Stomach smooth muscle (tissue), 2 donors: ENCODE results near the gene PIP5K1A.

Source experiments
- H3K27ac ChIP-seq: one replicate; pipeline ENCODE4 v1.7.0; 2013; ENCODE audit warnings: mild to moderate bottlenecking, low read length, inconsistent platforms
- H3K27me3 ChIP-seq, 2 donors: one replicate each; pipeline ENCODE4 v1.7.0; 2013; ENCODE audit warnings: low read length in 2 of 2; ENCODE audit not compliant: insufficient read depth in 2 of 2, control insufficient read depth in 1 of 2
- H3K36me3 ChIP-seq, 2 donors: one replicate each; pipeline ENCODE4 v1.7.0; 2013; ENCODE audit warnings: low read length in 2 of 2; ENCODE audit not compliant: control insufficient read depth in 2 of 2, insufficient read depth in 2 of 2
- H3K4me1 ChIP-seq: one replicate; pipeline ENCODE4 v1.7.0; 2013; ENCODE audit warnings: low read length; ENCODE audit not compliant: control insufficient read depth, insufficient read depth
- H3K4me3 ChIP-seq, 2 donors: one replicate each; pipeline ENCODE4 v1.7.0; 2013; ENCODE audit warnings: low read length in 2 of 2
- H3K9ac ChIP-seq, 2 donors: one replicate each; pipeline ENCODE4 v1.7.0; 2013; ENCODE audit warnings: low read length in 2 of 2, mild to moderate bottlenecking in 1 of 2
- H3K9me3 ChIP-seq, 2 donors: one replicate each; pipeline ENCODE4 v1.7.0; 2013; ENCODE audit warnings: low read length in 2 of 2; ENCODE audit not compliant: control insufficient read depth in 2 of 2
- donor health status: healthy.
- donor health status: Pancreatic carcinoma.

PIP5K1A gene

DNA sequence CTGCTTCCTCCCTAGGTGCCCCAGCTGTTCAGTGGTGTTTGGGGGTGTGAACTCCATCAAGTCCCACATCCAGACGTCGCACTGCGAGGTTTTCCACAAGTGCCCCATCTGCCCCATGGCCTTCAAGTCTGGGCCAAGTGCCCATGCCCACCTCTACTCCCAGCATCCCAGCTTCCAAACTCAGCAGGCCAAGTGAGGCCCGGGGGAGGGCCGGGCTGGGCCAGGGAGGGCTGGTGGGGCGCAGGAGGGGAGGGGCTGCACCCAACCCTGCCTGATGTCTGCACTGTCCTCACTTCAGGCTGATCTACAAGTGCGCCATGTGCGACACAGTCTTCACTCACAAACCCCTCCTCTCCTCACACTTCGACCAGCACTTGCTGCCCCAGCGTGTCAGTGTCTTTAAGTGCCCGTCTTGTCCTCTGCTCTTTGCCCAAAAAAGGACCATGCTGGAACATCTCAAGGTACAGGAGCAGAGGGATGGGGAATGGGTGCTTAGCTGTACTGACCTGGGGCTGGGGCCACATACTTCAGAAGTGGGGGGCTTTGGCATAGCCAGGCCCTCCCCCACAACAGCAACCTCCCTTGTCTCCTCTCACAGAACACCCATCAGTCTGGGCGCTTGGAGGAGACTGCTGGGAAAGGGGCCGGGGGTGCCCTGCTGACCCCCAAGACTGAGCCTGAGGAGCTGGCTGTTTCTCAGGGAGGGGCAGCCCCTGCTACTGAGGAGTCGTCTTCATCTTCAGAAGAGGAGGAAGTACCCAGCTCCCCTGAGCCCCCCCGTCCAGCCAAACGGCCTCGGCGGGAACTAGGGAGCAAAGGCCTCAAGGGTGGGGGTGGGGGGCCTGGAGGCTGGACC, 91.0 kb downstream of the PIP5K1A start:
- H3K4me1 ChIP-seq: peaks cover 8% of the 10 kb centered on the region
- no peaks in the 10 kb centered on the region for H3K27me3 ChIP-seq
- H3K4me3 ChIP-seq: no peak overlapping the region
- H3K27ac ChIP-seq: no peak overlapping the region
- H3K36me3 ChIP-seq: peaks cover 60 to 67% of the 10 kb centered on the region in 2 donors
- H3K9ac ChIP-seq: no peak overlapping the region
- H3K9me3 ChIP-seq: no peaks in the 10 kb centered on the region

DNA sequence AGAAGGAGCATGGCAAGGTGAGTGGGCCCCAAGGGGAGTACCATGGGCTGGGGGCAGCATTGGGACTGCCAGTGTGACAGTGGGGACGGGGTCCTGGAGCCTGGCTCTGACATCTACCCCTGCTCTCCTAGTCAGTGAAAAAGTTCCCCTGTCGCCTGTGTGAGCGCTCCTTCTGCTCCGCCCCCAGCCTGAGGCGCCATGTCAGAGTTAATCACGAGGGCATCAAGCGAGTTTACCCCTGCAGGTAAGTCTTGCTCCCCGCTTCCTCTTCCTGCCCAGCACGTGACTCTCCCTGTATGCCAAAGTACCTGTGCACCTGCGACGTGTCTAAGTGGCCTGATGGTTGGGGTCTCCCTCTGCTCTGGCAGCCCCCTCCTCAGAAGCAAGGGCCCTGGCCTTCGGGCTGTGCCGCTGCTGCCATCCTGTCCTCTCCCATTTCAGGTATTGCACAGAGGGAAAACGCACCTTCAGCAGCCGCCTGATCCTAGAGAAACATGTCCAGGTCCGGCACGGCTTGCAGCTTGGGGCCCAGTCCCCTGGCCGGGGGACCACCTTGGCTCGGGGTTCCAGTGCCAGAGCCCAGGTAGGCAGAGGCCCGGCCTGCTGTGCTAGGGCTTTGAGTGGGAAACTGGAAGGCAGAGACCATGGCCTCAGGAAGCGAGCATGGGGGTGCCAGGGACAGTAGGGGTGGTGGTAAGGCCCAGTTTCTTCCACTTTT, 91.8 kb downstream of the PIP5K1A start:
- Histone ChIP-seq H3K9ac (no peak overlapping the region), H3K27me3 (no peaks in the 10 kb centered on the region), H3K4me3 (no peak overlapping the region), H3K27ac (no peak overlapping the region), H3K4me1 (peaks cover 4% of the 10 kb centered on the region), H3K9me3 (no peaks in the 10 kb centered on the region), H3K36me3 (peaks cover 67 to 75% of the 10 kb centered on the region in 2 donors)

DNA sequence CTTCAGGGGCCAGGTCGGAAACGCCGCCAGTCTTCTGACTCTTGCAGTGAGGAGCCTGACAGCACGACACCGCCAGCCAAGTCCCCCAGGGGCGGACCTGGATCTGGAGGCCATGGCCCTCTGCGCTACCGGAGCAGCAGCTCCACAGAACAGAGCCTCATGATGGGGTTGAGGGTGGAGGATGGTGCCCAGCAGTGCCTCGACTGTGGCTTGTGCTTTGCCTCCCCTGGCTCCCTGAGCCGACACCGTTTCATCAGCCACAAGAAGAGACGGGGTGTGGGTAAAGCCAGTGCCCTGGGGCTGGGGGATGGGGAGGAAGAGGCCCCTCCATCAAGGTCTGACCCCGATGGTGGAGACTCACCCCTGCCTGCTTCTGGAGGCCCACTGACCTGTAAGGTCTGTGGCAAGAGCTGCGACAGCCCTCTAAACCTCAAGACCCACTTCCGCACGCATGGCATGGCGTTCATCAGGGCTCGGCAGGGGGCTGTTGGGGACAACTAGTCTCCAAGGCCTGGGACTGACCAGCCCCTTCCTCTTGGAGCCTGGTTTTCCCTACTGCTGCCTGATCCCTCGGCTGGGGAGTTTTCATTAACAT, 92.5 kb downstream of the PIP5K1A start:
- Histone ChIP-seq H3K4me1 (peaks cover 4% of the 10 kb centered on the region), H3K27ac (no peak overlapping the region), H3K9ac (no peak overlapping the region), H3K27me3 (no peaks in the 10 kb centered on the region), H3K4me3 (no peak overlapping the region), H3K36me3 (peaks cover 69 to 79% of the 10 kb centered on the region in 2 donors), H3K9me3 (no peaks in the 10 kb centered on the region)

DNA sequence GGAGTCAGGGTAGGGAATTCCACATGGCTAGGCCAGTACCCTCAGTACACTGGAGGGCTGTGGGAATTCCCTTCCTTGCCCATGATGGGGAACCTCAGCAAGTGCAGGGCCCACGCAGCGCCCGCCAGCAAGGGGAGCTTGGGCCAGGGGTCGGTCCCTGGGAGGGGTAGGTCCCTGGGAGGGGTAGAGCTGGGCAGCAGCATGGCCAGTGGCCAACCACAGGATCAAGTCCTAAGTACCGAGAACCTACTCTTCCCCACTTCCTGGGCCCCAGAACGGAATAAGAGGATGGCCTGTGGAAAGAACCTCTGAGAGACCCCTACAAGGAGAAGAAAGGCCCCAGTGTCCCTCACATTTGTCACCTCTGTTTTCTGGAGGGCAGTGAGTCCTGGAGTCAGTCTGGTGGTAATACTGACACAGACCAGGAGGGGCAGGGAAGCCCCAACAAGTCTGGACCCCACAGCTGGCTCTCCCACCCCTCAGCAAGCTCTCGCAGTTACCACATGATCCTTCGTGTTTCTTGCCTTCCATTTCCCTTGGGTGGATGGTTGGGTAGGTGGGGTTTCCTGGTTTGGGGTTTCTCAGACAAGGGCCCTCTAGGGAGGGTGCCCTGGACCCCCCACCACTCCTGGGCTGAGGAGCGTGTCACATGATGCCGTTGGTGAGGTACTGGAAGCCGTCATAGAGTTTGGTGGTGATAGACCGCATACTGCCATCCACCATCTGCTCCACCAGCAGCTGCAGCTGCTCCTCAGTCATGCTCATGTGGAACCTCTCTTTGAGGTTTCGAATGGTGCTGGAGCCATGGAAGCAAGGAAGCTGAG, 94.1 kb downstream of the PIP5K1A start:
- Histone ChIP-seq H3K4me1 (peaks cover 4% of the 10 kb centered on the region), H3K27ac (no peak overlapping the region), H3K27me3 (no peaks in the 10 kb centered on the region), H3K9ac (no peak overlapping the region), H3K9me3 (no peaks in the 10 kb centered on the region), H3K36me3 (peaks cover 59 to 71% of the 10 kb centered on the region in 2 donors), H3K4me3 (no peak overlapping the region)

DNA sequence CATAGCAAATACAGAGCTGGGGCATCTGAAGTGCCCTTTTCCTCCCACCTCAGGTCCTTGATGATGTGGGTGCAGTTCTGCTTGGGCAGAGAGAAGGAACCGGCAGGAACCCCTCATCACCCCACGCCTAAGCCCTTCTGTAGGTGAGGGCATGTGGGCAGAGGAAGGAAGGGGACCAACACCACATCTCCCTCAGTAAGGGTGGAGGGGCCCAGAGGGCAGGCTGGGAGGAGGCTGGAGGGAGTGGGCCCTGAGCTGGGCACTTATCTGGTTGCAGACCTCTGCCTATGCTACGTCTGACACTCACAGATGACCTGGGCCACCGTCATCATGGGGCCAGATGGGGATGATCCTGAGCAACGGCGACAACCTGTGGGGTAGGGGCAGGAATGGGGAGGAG, 94.7 kb downstream of the PIP5K1A start:
- no peak overlapping the region for H3K9ac ChIP-seq
- no peaks in the 10 kb centered on the region for H3K27me3 ChIP-seq
- peaks cover 4% of the 10 kb centered on the region for H3K4me1 ChIP-seq
- H3K4me3 ChIP-seq: no peak overlapping the region
- H3K27ac ChIP-seq: no peak overlapping the region
- no peaks in the 10 kb centered on the region for H3K9me3 ChIP-seq
- H3K36me3 ChIP-seq: peaks cover 58 to 71% of the 10 kb centered on the region in 2 donors

DNA sequence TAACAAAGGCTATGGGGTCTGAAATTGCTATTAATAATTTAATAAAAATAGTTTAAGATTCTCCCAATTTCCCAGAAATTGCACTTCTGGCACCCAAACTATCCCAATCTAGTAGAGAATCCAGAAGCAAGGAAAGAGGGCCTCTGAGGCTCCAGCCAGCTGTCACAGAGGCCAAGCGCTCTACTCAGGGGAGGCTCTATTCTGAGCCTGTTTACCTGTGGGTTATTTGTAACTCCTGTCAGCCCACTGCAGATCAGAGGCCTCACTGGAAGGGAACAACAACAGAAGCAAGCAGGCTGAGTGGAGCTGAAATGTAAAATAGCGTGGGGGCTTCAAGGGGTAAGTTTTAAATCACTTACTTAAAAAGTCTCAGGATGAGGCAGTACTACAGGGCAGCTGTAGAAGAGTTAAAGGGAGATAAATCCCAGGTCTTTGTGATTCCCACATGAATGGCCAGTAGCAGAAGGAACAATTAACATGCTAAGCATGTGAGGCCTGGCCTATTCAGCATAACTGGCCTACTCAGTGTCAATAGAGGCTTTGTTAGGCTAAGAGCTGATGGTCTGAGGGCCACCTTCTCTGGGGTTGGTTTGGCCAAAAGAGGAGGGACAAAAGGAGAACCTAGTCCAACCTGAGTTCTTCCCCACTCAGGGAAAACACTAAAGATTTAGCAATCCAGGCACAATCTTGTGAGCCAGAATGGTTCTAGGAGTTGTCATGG, 96.5 kb downstream of the PIP5K1A start:
- Histone ChIP-seq H3K9ac (peak overlapping the region in 1 of 2 donors; percentile 22), H3K4me1 (no peaks in the 10 kb centered on the region), H3K27ac (no peak overlapping the region), H3K36me3 (peaks cover 63 to 73% of the 10 kb centered on the region in 2 donors), H3K27me3 (no peaks in the 10 kb centered on the region), H3K9me3 (no peaks in the 10 kb centered on the region), H3K4me3 (no peak overlapping the region)
